ENCODE measurements around the gene MLLT11.

Gene MLLT11, protein sequence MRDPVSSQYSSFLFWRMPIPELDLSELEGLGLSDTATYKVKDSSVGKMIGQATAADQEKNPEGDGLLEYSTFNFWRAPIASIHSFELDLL

DNA sequence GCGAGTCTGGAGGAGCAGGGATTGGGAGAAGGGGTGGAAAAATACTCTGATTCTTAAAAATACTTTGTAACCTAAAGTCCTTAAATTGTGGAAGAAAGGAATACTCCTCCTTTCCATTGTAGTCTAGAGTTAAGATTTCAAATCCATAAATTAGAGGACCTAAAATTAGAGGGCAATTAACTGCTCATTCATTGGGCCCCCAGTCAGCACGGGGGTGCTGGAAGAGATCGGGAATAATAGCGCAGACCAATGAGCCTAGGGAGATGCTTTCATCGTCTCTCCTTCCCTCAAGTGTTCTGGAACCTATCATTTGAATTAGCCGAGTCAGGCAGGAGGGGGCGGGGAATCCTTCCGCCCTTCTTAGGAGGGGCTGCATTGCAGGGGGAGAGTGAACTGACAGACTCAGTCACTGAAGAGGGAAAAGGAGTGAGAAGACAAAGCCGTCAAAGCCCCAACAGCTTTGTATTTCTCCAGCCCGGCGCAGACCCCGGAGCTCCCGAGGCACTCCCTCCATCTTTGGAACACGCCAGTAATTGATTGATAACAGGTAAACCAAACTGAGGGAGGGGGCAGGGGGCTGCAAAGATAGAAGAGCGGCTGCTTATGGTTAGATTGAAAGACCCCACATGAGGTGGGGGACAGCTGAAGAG lies at the start of gene MLLT11:
Gene MLLT11, plus strand, starts transcription at position 391 of the 650 bp plus-strand sequence. CDS start 6,828 bp downstream, outside the sequence.
- DNase-seq, result peak; percentile 71

DNA sequence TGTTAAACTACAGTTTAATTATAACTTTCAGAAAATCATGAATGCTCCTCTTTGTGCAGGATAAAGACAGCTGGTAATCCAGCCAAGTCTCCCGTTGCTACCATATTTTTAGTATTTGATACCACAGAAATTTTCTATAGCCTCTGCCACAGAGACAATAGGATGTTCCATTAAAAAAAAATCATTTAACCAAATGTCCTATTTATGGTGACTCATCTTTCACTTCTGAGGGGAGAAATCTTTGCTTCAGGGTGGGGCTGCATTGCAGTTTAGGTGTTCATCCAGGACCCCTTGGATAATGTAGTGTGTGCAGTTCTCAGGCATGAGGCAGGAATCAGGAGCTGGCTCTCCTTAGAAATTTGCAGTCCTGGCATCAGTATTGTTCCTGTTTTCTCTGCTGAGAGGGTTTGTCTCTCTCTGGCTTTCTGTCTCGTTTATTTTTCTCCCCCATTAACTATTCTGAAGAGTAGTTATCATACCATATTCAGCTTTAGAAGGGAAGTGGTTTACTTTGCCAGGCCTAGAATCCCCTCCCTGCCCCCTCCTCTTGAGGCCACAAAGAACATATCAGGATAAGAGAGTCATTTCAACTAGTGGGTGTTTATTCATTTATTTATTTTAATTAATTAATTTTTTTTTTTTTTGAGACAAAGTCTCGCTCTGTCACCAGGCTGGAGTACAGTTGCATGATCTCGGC lies 48.9 kb upstream of the MLLT11 start:
- no peak for DNase-seq

DNA sequence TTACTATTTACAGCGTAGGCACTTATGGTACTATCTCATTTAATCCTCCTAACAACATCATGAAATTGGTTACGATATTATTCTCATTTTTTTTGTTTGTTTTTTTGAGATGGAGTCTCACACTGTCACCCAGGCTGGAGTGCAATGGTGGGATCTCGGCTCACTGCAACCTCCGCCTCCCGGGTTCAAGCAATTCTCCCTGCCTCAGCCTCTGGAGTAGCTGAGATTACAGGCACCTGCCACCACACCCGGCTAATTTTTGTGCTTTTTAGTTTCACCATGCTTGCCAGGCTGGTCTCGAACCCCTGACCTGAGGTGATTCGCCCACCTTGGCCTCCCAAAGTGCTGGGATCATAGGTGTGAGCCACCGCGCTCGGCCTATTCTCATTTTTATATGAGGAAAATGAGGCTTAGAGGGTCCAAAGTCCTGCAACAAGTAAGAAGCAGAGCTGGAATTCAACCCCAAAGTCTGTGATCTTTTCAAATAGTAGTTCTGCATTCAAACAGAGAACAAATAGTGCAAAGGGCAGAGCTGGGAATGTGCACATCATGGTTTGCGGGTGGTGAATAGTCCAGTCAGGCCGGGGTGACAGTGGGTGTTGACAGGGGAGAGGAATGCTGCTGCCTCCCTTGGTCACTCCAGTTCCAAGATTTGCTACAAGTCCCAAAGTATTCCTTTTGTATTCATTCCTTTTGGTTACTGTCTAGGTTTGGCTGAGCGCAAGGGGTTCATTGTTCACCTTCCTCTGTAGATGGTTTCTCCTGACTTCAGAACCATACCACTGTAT lies 47.3 kb upstream of the MLLT11 start:
- DNase-seq, result no peak

DNA sequence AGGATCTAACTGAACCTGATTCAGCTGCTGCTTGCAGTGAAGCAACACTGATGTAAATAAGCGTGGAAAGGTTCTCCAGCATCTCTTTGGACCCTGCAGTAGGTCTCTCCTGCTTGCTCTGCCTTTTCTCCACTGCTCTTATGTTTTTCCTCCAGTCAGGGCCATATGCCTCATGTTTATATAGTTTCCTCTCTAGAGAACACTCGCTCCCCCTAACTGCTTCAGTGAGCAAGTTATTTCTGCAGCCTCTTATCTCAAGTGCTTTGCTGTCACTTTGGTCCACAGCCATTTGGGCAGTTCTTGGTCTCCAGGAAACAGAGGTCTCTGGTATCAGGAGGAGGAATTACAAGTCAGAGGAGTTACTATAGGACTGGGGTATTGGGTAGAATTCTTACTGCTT lies 46.7 kb upstream of the MLLT11 start:
- no peak for DNase-seq

DNA sequence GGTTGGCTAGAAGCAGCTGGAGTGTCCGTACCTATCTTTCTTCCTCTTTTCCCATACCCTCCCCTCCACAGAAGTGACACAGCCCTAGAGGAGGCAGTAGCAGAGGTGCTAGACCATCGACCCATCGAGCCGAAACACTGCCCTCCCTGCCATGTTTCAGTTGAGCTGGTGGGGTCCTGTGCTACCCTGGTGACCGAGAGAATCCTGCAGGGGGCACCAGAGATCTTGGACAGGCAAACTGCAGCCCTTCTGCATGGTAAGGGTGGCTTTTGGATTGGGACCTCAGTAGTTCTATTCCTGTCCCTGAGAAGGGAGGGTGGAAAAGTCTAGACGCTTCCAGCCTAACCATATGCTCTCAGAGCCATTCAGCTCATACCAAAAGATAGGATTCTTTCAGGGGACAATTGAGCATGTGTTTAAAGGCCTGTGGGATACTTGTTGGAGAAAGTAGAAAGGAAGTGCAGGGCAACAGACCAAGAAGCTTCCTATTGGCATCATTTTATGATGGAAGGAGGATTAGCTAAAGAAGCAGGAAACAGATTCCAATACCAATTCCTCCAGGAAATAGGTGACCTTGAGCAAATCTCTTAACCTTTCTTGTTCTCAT lies 35.6 kb upstream of the MLLT11 start:
- DNase-seq, result peak; percentile 90

DNA sequence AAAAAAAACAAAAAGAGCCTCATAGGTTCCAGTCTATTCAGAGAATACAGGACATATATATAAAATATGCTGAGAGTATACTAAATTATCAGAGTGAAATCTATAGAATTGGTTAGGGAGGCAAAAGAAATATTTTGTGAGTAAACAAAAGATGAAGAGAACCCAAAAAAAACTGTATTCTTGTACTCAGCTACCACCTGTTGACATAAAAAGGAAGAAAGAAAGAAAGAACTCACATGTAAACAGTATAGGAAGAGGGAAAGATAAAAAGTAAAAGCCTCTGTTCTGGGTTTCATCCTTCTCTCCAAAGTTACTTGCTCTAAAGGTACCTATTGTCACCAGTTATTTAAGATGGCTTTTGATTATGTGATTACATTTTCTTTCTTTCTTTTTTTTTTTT lies 33.7 kb upstream of the MLLT11 start:
- DNase-seq, result no peak

DNA sequence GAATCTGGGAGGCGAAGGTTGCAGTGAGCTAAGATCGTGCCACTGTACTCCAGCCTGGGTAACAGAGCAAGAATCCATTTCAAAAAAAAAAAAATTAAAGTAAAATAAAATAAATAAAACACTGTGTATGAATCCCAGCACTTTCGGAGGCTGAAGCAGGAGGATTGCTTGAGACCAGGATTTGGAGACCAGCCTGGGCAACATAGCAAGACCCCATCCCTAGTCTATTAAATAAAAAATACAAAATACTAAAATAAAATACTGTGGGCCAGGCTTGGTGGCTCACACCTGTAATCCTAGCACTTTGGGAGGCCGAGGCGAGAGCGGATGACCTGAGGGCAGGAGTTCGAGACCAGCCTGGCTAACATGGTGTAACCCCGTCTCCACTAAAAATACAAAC lies 28.0 kb upstream of the MLLT11 start:
- no peak for DNase-seq

DNA sequence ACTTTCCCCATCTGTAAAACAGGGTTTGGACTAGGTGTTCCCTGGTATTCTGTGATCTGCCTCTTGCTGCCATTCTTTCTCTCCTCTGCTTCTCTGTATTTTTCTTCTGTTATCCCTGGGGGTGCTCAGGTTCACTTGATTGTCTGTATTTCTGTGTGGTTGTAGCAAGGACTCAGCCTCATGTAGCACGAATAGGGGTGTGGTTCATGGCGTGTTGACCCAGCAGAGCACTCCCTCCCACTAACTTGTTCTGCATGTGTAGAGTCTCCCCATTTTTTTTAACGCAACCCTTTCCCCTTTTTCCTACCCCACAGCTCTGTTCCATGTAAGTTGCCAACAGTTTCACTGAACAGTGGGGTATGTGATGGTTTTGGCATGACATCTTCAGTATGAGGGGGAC lies 25.0 kb upstream of the MLLT11 start:
- no peak for DNase-seq

DNA sequence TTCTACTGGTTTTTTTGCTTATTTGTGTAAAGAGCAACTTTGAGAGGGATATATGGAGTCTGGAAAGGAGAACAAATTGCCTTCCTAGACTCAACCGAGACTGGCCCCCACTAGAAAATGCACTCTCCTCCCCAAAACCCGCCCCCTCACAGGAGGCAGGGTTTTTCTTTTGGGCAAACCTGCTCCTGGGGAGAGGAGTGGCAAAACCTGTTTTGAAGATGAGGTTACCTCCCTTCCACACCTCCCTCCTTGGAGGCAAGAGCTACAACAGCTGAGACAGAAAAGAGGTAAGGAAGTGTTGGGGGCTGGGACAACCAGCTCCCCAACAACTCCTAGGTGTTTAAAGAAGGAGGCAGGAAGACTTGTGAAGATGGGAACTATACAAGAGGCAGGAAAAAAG lies 23.8 kb upstream of the MLLT11 start, which contains the start of gene BNIPL:
Gene BNIPL, plus strand, starts transcription at position 231 of the 400 bp plus-strand sequence. Its CDS starts 140 bp downstream, at position 371.
- DNase-seq, result no peak

DNA sequence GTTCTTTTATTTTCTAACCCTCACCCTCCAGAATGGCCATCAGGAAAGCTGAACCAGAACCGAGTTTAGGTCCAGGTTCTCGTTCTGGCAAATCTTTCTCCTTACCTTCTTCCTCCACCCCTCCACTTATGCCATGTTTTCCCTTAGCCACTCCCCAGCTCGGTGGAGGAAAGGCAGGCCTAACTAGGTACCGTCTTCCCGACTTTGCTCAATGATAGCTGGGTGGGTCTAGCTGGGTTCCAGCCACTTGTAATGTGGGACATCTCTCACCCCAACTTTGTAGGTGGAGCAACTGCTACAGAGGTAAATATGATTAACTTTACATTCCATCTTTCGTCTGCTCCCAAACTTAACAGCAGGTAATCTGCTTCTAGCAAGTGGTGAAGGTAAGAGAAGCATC lies 23.2 kb upstream of the MLLT11 start:
- DNase-seq, result no peak

DNA sequence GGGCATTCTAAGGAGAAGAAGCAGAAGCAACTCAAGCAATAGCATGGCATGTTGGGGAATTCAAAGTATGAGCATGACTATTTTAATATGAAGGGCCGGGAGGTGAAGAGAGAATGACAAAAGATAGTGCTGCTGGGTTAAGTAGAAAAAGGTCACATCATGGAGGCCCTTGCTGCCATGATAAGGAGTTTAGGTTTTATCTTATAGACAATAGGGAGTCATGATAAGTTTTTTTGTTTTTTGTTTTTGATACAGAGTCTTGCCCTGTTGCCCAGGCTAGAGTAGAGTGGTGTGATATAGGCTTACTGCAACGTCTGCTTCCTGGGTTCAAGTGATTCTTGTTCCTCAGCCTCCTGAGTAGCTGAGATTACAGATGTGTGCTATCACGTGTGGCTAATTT lies 20.7 kb upstream of the MLLT11 start:
- no peak for DNase-seq

DNA sequence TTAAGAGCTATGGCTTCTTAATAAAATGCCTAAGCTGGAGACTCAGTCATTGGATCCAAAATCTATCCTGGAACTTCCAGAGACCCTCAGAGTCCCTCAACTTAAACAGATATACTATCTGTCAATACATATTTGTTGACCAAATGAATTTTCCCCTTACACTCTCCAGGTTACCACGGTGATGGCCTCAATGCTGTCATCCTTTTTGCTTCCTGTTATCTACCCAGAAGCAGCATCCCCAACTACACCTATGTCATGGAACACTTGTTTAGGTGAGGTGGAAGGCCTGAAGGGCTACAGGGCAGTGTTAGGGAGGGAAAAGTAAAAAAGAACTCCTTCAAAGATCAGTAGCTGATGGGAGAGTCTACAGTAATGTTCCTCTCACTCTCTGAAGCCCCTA lies 17.0 kb upstream of the MLLT11 start:
- DNase-seq, result no peak

DNA sequence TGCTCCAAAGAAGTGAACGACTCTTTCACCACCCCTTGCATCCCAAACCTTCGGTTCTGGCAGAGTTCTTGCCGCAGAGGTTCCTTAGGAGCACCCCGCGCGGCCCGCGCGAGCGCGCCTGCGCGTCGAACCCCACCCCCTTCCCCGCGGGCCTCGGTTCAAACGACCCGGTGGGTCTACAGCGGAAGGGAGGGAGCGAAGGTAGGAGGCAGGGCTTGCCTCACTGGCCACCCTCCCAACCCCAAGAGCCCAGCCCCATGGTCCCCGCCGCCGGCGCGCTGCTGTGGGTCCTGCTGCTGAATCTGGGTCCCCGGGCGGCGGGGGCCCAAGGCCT lies 12.6 kb upstream of the MLLT11 start, which contains the start of gene C1orf56:
Gene C1orf56, plus strand, starts transcription at position 161 of the 334 bp plus-strand sequence. Its CDS starts 97 bp downstream, at position 258.
- DNase-seq, result peak; percentile 84

DNA sequence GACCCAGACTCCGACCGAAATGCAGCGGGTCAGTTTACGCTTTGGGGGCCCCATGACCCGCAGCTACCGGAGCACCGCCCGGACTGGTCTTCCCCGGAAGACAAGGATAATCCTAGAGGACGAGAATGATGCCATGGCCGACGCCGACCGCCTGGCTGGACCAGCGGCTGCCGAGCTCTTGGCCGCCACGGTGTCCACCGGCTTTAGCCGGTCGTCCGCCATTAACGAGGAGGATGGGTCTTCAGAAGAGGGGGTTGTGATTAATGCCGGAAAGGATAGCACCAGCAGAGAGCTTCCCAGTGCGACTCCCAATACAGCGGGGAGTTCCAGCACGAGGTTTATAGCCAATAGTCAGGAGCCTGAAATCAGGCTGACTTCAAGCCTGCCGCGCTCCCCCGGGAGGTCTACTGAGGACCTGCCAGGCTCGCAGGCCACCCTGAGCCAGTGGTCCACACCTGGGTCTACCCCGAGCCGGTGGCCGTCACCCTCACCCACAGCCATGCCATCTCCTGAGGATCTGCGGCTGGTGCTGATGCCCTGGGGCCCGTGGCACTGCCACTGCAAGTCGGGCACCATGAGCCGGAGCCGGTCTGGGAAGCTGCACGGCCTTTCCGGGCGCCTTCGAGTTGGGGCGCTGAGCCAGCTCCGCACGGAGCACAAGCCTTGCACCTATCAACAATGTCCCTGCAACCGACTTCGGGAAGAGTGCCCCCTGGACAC lies 12.1 kb upstream of the MLLT11 start:
- peak; percentile 86 for DNase-seq

DNA sequence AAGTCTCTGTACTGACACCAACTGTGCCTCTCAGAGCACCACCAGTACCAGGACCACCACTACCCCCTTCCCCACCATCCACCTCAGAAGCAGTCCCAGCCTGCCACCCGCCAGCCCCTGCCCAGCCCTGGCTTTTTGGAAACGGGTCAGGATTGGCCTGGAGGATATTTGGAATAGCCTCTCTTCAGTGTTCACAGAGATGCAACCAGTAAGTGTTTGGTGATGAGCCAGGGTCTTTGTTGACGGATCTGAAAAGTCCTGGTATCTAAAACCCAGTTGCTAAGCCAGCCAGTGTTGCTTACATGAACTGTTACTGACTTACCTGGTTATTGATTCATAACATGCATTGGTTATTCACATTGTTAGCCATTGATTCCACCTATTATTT lies 11.6 kb upstream of the MLLT11 start:
- no peak for DNase-seq

DNA sequence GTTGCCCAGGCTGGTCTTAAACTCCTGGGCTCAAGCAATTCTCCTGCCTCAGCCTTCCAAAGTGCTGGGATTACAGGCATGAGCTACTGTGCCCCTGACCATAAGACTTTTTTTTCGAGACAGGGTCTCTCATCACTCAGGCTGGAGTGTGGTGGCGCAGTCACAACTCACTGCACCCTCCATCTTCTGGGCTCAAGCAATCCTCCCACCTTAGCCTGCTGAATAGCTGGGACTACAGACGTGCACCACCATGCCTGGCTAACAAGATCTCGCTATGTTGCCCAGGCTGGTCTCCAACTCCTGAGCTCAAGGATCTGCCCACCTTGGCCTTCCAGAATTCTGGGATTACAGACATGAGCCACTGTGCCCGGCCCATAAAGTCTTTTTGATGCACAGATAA lies 10.7 kb upstream of the MLLT11 start:
- DNase-seq, result no peak

DNA sequence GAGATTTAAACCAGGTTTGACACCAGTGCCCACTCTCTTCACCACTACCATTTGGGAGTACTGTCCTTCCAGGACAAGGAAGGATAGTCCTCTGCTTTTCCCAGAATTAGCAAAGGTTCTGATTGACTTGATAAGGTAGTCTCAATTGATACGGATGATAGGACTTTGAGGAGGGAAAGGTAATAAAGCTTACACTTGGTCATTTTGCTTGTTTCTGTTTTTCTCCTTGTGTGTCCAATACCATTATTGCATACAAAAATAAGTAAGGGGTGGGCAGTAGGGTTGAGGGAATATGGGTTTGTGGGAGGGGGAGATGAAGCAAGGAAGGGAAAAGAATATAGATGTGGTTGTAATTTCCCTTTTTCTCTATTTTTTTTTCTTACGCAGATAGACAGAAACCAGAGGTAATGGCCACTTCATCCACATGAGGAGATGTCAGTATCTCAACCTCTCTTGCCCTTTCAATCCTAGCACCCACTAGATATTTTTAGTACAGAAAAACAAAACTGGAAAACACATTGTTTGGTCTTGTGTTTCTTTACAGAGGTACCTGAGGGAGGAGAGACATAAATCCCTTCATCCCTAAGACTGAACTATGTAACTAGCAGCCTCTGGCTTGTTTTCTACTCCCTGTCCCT lies 10.0 kb upstream of the MLLT11 start:
- DNase-seq, result no peak

DNA sequence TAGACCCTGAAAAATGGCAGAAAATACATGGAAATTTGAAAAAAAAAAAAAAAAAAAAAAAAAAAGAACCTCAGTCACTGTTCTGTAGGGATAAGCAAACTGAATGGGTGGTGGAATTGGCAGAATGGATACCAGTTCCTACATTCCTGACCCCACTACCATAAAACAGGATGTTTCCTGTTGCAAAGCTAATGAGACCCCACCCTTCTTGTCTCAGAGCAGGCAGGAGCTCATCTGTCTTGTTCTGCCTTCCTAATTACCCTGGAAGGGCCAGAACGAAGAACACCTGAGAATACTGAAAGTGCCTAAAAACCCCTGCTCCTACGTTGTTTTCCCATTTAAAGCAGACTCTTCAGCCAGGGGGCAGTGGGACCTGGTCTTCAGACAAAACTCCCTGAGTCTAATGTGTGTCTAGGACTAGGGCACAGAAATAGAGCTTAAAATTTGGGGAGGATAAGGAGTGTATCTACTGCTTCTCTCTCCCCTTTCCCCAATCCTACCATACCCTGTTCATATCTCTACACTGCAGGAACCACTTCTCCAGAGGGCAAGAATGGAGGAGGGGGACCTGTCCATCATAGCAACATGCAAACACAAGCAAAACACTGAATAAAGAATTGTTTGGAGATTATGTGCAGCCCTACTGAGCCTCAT lies 8.7 kb upstream of the MLLT11 start:
- DNase-seq, result no peak

DNA sequence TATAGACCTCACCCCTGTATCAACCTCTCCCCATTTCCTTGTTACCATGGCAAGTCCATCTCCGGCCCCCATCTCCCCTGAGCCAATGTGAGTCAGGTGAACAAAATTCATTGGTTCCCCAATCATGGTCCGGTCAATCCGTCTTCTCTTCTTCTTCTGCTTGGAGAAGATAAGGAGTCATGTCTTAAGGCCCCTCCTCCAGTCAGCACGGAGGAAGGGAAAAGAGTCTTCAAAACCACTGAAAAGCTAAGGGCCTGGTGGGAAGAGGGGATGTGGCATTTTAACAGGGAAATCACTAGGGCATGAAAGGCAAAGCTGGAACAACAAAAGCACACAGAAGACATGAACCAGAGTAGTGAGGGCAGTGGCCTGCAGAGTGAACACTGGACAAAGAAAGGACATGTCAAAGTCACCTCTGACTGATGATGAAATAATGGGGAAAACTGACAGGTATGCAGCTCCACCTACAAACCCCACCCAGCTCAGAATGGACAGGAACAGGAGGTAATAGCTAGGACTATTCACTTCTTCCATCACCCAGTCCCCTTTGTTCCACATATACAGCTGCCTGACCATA lies 5.1 kb upstream of the MLLT11 start:
- no peak for DNase-seq

DNA sequence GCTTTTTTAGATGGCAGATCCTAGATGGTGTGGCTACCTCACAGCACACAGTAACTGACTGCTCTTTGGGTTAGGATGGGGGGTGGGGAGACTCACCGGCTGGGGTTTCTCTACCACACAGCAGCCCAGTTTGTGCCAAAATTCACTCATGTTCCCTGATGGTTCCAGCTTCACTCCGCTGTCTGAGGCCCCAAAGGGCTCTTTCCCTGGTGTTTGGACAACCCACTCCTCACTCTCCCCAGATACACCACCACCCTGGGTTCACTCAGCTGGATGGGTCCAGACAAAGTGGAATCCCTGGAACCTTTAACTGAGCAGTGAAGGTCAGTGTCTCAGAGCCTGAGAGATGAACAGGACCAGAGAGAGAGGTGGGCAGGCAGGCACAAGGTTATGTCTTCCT lies 4.6 kb upstream of the MLLT11 start:
- no peak for DNase-seq

DNA sequence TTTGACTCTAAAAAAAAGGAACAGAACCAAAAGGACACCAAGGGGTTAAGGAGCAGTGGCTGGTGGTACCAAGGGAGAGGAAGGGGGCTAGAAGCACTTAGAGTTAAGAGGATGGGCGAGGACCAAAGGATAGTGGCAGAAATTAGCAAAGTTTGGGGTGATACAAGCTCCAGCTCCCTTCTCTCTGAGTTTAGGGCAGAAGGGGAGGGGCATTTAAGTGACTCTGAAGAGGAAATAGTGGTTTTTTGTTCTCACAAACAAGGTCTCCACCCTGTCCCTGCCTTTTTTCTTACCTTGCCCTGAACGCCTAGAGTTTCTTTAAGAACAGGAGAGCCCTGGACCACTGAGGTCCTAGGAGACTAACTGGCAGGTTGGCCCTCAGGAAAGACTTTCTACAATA lies 4.0 kb upstream of the MLLT11 start:
- no peak for DNase-seq
